ENCODE results near the gene SYNRG. TPM values are rescaled to one million over a fixed set of nuclear protein-coding genes. Genes with fewer than 3 reads are reported as not detected.

SYNRG gene
- total and polyA plus RNA-seq, 2 donors (not counting 1 experiment from before 2014, with no cell fraction given), result 20.4 to 21.5 TPM

DNA sequence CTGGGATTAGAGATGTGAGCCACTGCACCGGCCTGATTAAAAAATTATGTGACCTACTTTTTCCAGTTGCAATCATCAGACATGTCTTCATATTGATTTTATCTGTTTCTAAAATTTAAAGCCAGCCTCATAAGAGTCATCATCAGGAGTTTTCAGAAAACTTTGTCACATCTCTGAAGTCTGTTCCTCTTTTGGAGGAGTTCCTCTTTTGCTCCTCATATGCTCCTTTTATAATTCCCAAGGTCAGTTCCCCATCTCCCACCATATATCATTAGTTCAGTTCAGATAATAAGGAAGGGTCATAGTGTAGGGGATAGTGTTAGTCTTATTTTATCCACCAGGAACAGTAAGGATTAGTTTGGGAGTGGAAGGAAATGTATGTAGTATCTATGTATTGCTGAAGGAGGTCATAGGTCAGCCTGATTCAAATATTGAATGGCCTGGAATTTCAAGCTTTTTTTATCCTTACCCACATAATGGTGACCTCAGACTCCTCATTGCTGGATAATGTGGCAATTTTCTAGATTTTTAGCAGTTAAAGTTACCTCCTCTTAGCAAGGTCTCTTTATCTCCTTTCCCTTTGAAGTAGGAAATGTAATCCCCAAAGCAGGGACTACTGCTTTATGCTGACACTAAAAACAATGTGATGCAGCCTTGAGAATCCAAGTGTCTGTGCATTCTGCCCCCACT lies 133.3 kb downstream of the SYNRG start:
- Histone ChIP-seq H3K79me2 (ENCODE audit: control insufficient read depth, insufficient read depth, low read length) (no peaks in the 10 kb centered on the region), H3K4me3 (replicated peaks in 1 of 4; ENCODE audit: control extremely low read depth in 1 of 4, insufficient read depth in 1 of 4, low read depth in 3 of 4, low read length in 4 of 4) (no peak overlapping the region), H2AFZ (ENCODE audit: low read length) (no peak overlapping the region), H3K36me3 (ENCODE audit: control insufficient read depth, insufficient read depth, low read length) (peaks cover 11% of the 10 kb centered on the region), H3K27me3 (ENCODE audit: control insufficient read depth, insufficient read depth, low read length) (no peaks in the 10 kb centered on the region), H4K20me1 (ENCODE audit: control insufficient read depth, extremely low read depth, insufficient read depth, low read length) (no peaks in the 10 kb centered on the region), H3K9ac (ENCODE audit: insufficient read depth, low read length) (no peak overlapping the region), H3K4me1 (ENCODE audit: control insufficient read depth, extremely low read depth, insufficient read depth, low read length) (peaks cover 20% of the 10 kb centered on the region), H3K9me3 (ENCODE audit: control insufficient read depth, insufficient read depth, low read depth, low read length) (no peaks in the 10 kb centered on the region), H3K27ac (ENCODE audit: insufficient read depth, low read length) (peak overlapping the region; percentile 55), H3K4me2 (ENCODE audit: extremely low read depth, insufficient read depth, low read length) (no peak overlapping the region)
- TF ChIP-seq, protein P1, sequence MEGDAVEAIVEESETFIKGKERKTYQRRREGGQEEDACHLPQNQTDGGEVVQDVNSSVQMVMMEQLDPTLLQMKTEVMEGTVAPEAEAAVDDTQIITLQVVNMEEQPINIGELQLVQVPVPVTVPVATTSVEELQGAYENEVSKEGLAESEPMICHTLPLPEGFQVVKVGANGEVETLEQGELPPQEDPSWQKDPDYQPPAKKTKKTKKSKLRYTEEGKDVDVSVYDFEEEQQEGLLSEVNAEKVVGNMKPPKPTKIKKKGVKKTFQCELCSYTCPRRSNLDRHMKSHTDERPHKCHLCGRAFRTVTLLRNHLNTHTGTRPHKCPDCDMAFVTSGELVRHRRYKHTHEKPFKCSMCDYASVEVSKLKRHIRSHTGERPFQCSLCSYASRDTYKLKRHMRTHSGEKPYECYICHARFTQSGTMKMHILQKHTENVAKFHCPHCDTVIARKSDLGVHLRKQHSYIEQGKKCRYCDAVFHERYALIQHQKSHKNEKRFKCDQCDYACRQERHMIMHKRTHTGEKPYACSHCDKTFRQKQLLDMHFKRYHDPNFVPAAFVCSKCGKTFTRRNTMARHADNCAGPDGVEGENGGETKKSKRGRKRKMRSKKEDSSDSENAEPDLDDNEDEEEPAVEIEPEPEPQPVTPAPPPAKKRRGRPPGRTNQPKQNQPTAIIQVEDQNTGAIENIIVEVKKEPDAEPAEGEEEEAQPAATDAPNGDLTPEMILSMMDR (conservative IDR thresholded peaks at IDR 0.05 in 1 of 2, IDR thresholded peaks at IDR 0.05 in 1 of 2; ENCODE audit: low read depth in 1 of 2, low read length in 2 of 2), result no peak
- TF ChIP-seq EZH2 (IDR thresholded peaks at IDR 0.05; ENCODE audit: low read length, missing control alignments), result no peak
- DNase-seq (ENCODE audit: low read depth in 2 of 2), result no peak

DNA sequence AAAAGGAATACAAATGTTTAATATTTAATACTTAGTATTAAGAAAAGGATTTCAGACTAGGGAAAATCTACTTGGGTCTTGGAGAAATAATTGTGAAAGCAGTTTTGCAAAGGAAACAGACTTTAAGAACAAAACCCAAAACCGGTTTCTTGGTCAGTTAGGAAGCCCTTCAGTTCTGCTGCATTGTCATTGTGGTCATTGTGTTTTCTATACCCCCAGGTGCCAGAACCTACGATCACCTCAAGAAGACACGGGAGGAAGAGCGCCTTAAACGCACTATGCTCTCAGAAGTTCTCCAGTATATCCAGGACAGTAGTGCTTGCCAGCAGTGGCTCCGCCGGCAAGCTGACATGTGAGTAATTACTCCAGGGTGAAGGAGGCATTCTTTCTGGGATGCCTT lies 139.0 kb downstream of the SYNRG start:
- H3K4me1 ChIP-seq (ENCODE audit: control insufficient read depth, extremely low read depth, insufficient read depth, low read length), result no peaks in the 10 kb centered on the region
- no peaks in the 10 kb centered on the region for H3K79me2 ChIP-seq (ENCODE audit: control insufficient read depth, insufficient read depth, low read length)
- H3K4me2 ChIP-seq (ENCODE audit: extremely low read depth, insufficient read depth, low read length), result no peak overlapping the region
- no peak overlapping the region for H3K27ac ChIP-seq (ENCODE audit: insufficient read depth, low read length)
- no peak overlapping the region for H3K9ac ChIP-seq (ENCODE audit: insufficient read depth, low read length)
- peaks cover 6% of the 10 kb centered on the region for H3K36me3 ChIP-seq (ENCODE audit: control insufficient read depth, insufficient read depth, low read length)
- H2AFZ ChIP-seq (ENCODE audit: low read length), result no peak overlapping the region
- H4K20me1 ChIP-seq (ENCODE audit: control insufficient read depth, extremely low read depth, insufficient read depth, low read length), result no peaks in the 10 kb centered on the region
- H3K27me3 ChIP-seq (ENCODE audit: control insufficient read depth, insufficient read depth, low read length), result no peaks in the 10 kb centered on the region
- DNase-seq (ENCODE audit: low read depth in 2 of 2), result no peak
- no peaks in the 10 kb centered on the region for H3K9me3 ChIP-seq (ENCODE audit: control insufficient read depth, insufficient read depth, low read depth, low read length)
- H3K4me3 ChIP-seq (replicated peaks in 1 of 4; ENCODE audit: control extremely low read depth in 1 of 4, insufficient read depth in 1 of 4, low read depth in 3 of 4, low read length in 4 of 4), result no peak overlapping the region
- no peak for TF ChIP-seq EZH2 (IDR thresholded peaks at IDR 0.05; ENCODE audit: low read length, missing control alignments)
- TF ChIP-seq, protein P1 (conservative IDR thresholded peaks at IDR 0.05 in 1 of 2, IDR thresholded peaks at IDR 0.05 in 1 of 2; ENCODE audit: low read depth in 1 of 2, low read length in 2 of 2), result no peak

DNA sequence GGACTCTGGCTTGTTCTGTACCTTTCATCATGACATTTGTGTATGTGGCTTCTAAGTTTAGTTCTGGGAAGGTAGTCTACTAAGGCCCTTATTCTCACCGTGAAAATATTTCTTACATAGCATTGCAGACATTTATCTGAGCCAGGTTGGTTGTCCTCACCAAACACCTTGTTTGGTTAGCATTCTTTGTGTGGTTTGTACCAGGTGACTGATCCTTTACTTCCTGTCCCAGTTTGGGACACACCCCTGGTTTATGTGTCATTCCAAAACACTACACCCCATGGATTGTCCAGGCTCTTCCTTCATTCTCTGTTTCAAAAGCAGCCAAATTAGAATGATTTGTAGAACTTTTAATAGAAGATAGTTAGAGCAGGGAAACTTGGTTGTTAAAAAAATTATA lies 142.7 kb downstream of the SYNRG start:
- Histone ChIP-seq H3K9ac (ENCODE audit: insufficient read depth, low read length) (no peak overlapping the region), H3K79me2 (ENCODE audit: control insufficient read depth, insufficient read depth, low read length) (no peaks in the 10 kb centered on the region), H4K20me1 (ENCODE audit: control insufficient read depth, extremely low read depth, insufficient read depth, low read length) (no peaks in the 10 kb centered on the region), H3K4me2 (ENCODE audit: extremely low read depth, insufficient read depth, low read length) (no peak overlapping the region), H3K4me3 (replicated peaks in 1 of 4; ENCODE audit: control extremely low read depth in 1 of 4, insufficient read depth in 1 of 4, low read depth in 3 of 4, low read length in 4 of 4) (no peak overlapping the region), H3K36me3 (ENCODE audit: control insufficient read depth, insufficient read depth, low read length) (peaks cover 1% of the 10 kb centered on the region), H3K4me1 (ENCODE audit: control insufficient read depth, extremely low read depth, insufficient read depth, low read length) (no peaks in the 10 kb centered on the region), H3K27ac (ENCODE audit: insufficient read depth, low read length) (no peak overlapping the region), H3K9me3 (ENCODE audit: control insufficient read depth, insufficient read depth, low read depth, low read length) (no peaks in the 10 kb centered on the region), H2AFZ (ENCODE audit: low read length) (no peak overlapping the region), H3K27me3 (ENCODE audit: control insufficient read depth, insufficient read depth, low read length) (no peaks in the 10 kb centered on the region)
- no peak for TF ChIP-seq EZH2 (IDR thresholded peaks at IDR 0.05; ENCODE audit: low read length, missing control alignments)
- TF ChIP-seq, protein P1 (conservative IDR thresholded peaks at IDR 0.05 in 1 of 2, IDR thresholded peaks at IDR 0.05 in 1 of 2; ENCODE audit: low read depth in 1 of 2, low read length in 2 of 2), result no peak
- DNase-seq (ENCODE audit: low read depth in 2 of 2), result no peak

Measured in fibroblast of lung (primary cell).